GM12878 (cell line): Measurements from ENCODE around the gene TMPRSS9.

Source experiments
- CHD4 ChIP-seq: fragments of 200-600 bp; sonication (generic); IDR thresholded peaks from 2 replicates; pipeline ENCODE4 v1.6.1; 2016; ENCODE audit warnings: mild to moderate bottlenecking
- EP300 ChIP-seq, 2 experiments: fragments of 150-350 bp in 1 of 2; IDR thresholded peaks; 2 replicates each; pipeline ENCODE4 v1.6.1; 2011 to 2012; ENCODE audit warnings: low read depth in 2 of 2, low read length in 2 of 2, borderline replicate concordance in 1 of 2, improper control_type of control experiment in 1 of 2, inconsistent platforms in 1 of 2; ENCODE audit not compliant: control insufficient read depth in 1 of 2
- EZH2 ChIP-seq: IDR thresholded peaks from 2 replicates; pipeline ENCODE4 v1.6.1; 2012; ENCODE audit warnings: low read depth, mild to moderate bottlenecking, control low read depth, inconsistent platforms, low read length, borderline replicate concordance; ENCODE audit not compliant: control insufficient read depth
- HDAC2 ChIP-seq: fragments of 200-600 bp; sonication (generic); IDR thresholded peaks from 2 replicates; pipeline ENCODE4 v1.6.1; 2017
- HDAC6 ChIP-seq: fragments of 200-600 bp; sonication (generic); IDR thresholded peaks from one replicate; pipeline ENCODE4 v1.8.0; 2017; ENCODE audit warnings: antibody characterized with exemption; ENCODE audit not compliant: unreplicated experiment
- JUND ChIP-seq: IDR thresholded peaks from 2 replicates; pipeline ENCODE4 v1.6.1; 2012; ENCODE audit warnings: low read depth, mild to moderate bottlenecking, low read length, improper control_type of control experiment, moderate library complexity
- NR2C2 ChIP-seq: IDR thresholded peaks from 2 replicates; pipeline ENCODE4 v1.6.1; 2011; ENCODE audit warnings: borderline replicate concordance, low read depth; ENCODE audit not compliant: control insufficient read depth, insufficient read length
- USF2 ChIP-seq: IDR thresholded peaks from 2 replicates; pipeline ENCODE4 v1.6.1; 2011; ENCODE audit warnings: low read depth, low read length, improper control_type of control experiment, borderline replicate concordance
- ZNF384 ChIP-seq: IDR thresholded peaks from 2 replicates; pipeline ENCODE4 v1.6.1; 2012; ENCODE audit warnings: low read depth, mild to moderate bottlenecking, low read length, improper control_type of control experiment, borderline replicate concordance
- TF ChIP-seq, protein P1 (sequence below), 3 experiments: IDR thresholded peaks in 2 of 3; conservative IDR thresholded peaks in 1 of 3; 2 replicates each; pipeline ENCODE4 v1.5.1; 2011; ENCODE audit warnings: low read depth in 3 of 3, low read length in 3 of 3, mild to moderate bottlenecking in 3 of 3, control low read depth in 2 of 3, moderate library complexity in 2 of 3, inconsistent platforms in 1 of 3, mixed read lengths in 1 of 3; ENCODE audit not compliant: control insufficient read depth in 2 of 3, insufficient read depth in 1 of 3; ENCODE audit errors: extremely low read depth in 1 of 3
- TF ChIP-seq, protein P2 (sequence below): fragments of 450-650 bp; IDR thresholded peaks from 2 replicates; pipeline ENCODE4 v1.6.1; 2017; ENCODE audit warnings: mild to moderate bottlenecking, low read depth, inconsistent platforms; ENCODE audit not compliant: poor library complexity, severe bottlenecking

- no peak for TF ChIP-seq EZH2
- TF ChIP-seq JUND: no peak
- no peak for TF ChIP-seq ZNF384
- no peak for TF ChIP-seq NR2C2
- TF ChIP-seq, protein P1, sequence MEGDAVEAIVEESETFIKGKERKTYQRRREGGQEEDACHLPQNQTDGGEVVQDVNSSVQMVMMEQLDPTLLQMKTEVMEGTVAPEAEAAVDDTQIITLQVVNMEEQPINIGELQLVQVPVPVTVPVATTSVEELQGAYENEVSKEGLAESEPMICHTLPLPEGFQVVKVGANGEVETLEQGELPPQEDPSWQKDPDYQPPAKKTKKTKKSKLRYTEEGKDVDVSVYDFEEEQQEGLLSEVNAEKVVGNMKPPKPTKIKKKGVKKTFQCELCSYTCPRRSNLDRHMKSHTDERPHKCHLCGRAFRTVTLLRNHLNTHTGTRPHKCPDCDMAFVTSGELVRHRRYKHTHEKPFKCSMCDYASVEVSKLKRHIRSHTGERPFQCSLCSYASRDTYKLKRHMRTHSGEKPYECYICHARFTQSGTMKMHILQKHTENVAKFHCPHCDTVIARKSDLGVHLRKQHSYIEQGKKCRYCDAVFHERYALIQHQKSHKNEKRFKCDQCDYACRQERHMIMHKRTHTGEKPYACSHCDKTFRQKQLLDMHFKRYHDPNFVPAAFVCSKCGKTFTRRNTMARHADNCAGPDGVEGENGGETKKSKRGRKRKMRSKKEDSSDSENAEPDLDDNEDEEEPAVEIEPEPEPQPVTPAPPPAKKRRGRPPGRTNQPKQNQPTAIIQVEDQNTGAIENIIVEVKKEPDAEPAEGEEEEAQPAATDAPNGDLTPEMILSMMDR (IDR thresholded peaks at IDR 0.05 in 2 of 3, conservative IDR thresholded peaks at IDR 0.05 in 1 of 3; ENCODE audit: control insufficient read depth in 2 of 3, extremely low read depth in 1 of 3, insufficient read depth in 1 of 3, low read depth in 3 of 3, low read length in 3 of 3): no peak
- no peak for TF ChIP-seq HDAC6
- no peak for TF ChIP-seq HDAC2
- no peak for TF ChIP-seq USF2
- TF ChIP-seq, protein P2, sequence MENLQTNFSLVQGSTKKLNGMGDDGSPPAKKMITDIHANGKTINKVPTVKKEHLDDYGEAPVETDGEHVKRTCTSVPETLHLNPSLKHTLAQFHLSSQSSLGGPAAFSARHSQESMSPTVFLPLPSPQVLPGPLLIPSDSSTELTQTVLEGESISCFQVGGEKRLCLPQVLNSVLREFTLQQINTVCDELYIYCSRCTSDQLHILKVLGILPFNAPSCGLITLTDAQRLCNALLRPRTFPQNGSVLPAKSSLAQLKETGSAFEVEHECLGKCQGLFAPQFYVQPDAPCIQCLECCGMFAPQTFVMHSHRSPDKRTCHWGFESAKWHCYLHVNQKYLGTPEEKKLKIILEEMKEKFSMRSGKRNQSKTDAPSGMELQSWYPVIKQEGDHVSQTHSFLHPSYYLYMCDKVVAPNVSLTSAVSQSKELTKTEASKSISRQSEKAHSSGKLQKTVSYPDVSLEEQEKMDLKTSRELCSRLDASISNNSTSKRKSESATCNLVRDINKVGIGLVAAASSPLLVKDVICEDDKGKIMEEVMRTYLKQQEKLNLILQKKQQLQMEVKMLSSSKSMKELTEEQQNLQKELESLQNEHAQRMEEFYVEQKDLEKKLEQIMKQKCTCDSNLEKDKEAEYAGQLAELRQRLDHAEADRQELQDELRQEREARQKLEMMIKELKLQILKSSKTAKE: no peak
- no peak for TF ChIP-seq CHD4
- TF ChIP-seq EP300 (IDR thresholded peaks at IDR 0.05; ENCODE audit: borderline replicate concordance in 1 of 2, control insufficient read depth in 1 of 2, low read depth in 2 of 2, low read length in 2 of 2): no peak
Measured at GRCh38 chr19:2361246-2362045, 1.4 kb downstream of the TMPRSS9 start.
